ENCODE results near the gene CHST8.

- TF ChIP-seq HMGA1 (CRISPR knock-in tag; conservative IDR thresholded peaks at IDR 0.05) = no peak
- TF ChIP-seq FOXA3 (CRISPR knock-in tag; IDR thresholded peaks at IDR 0.05) = no peak
- no peak for TF ChIP-seq ARNT2 (CRISPR knock-in tag; IDR thresholded peaks at IDR 0.05; ENCODE audit: low read depth)
- TF ChIP-seq CTCF (CRISPR knock-in tag; IDR thresholded peaks at IDR 0.05) = no peak
- no peak for TF ChIP-seq POLR2A (IDR thresholded peaks at IDR 0.05; ENCODE audit: insufficient read depth in 1 of 2, low read depth in 2 of 2, low read length in 2 of 2)
- no peak for TF ChIP-seq GZF1 (CRISPR knock-in tag; IDR thresholded peaks at IDR 0.05)
- TF ChIP-seq NBN (conservative IDR thresholded peaks at IDR 0.05) = no peak
- no peak for TF ChIP-seq MAX (IDR thresholded peaks at IDR 0.05)
Measured at GRCh38 chr19:33703821-33704220, 82.1 kb downstream of the CHST8 start.

Data from HepG2 (cell line).